Glutamatergic neuron (in vitro differentiated cells): ENCODE measurements around the gene CELF2. TPM values are rescaled to one million over a fixed set of nuclear protein-coding genes. Genes with fewer than 3 reads are reported as not detected.

Experiments used
- DNase-seq: peaks from one replicate; pipeline ENCODE4 v3.0.0; 2022
- H3K27ac Mint-ChIP-seq: one replicate; pipeline ENCODE4 v1.8.0; 2020; ENCODE audit warnings: mild to moderate bottlenecking, mixed read lengths, inconsistent platforms; ENCODE audit not compliant: unreplicated experiment
- H3K27me3 Mint-ChIP-seq: one replicate; pipeline ENCODE4 v1.8.0; 2020; ENCODE audit warnings: mild to moderate bottlenecking, moderate library complexity, mixed read lengths, inconsistent platforms; ENCODE audit not compliant: unreplicated experiment
- H3K36me3 Mint-ChIP-seq: one replicate; pipeline ENCODE4 v1.8.0; 2020; ENCODE audit warnings: mild to moderate bottlenecking, mixed read lengths, inconsistent platforms; ENCODE audit not compliant: unreplicated experiment
- H3K4me1 Mint-ChIP-seq: one replicate; pipeline ENCODE4 v1.8.0; 2020; ENCODE audit warnings: mild to moderate bottlenecking, low read depth, mixed read lengths, inconsistent platforms; ENCODE audit not compliant: unreplicated experiment
- H3K4me3 Mint-ChIP-seq: one replicate; pipeline ENCODE4 v1.8.0; 2020; ENCODE audit warnings: mild to moderate bottlenecking, mixed read lengths, inconsistent platforms; ENCODE audit not compliant: unreplicated experiment
- H3K9me3 Mint-ChIP-seq: one replicate; pipeline ENCODE4 v1.8.0; 2020; ENCODE audit warnings: mild to moderate bottlenecking, moderate library complexity, mixed read lengths, inconsistent platforms; ENCODE audit not compliant: unreplicated experiment
- total RNA-seq: library from RNA; stranded (reverse); fragmentation: NEBNext Ultra II Directional; extraction: Animal tissue kit (Norgen Biotek cat#: 25700); gene quantifications from one replicate; pipeline ENCODE4 v1.2.1, GENCODE V29; 2021; ENCODE audit not compliant: unreplicated experiment
- TF ChIP-seq, protein P1 (sequence below): fragments of 200-600 bp; sonication (generic); IDR thresholded peaks from one replicate; pipeline ENCODE4 v1.5.0; 2021; ENCODE audit not compliant: partially characterized antibody, unreplicated experiment

The CELF2 gene
- total RNA-seq, 1 donor from 2014 or later, result 47.4 TPM

DNA sequence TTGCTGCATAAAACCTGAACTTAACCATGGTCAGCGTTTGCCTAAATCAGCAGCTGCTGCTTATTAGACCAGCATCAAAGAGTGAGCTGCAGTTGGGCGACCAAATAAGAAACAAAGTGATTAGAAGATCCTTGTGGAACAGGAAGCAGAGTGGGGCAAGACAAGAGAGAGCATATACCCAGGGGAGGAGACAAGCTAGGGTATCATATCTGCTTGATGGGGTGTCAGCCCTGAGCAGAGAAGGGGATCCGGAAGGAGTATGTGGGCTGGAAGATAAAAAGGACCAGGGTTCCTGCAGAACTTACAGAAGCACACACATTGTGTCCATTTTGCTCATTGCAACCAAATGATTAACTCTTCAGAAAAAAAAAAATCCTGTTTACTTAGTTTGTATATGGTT is 213.6 kb downstream of the CELF2 start:
- no peak overlapping the region for H3K4me3 Mint-ChIP-seq
- H3K9me3 Mint-ChIP-seq, result peaks cover 2% of the 10 kb centered on the region
- no peaks in the 10 kb centered on the region for H3K27me3 Mint-ChIP-seq
- TF ChIP-seq, protein P1, sequence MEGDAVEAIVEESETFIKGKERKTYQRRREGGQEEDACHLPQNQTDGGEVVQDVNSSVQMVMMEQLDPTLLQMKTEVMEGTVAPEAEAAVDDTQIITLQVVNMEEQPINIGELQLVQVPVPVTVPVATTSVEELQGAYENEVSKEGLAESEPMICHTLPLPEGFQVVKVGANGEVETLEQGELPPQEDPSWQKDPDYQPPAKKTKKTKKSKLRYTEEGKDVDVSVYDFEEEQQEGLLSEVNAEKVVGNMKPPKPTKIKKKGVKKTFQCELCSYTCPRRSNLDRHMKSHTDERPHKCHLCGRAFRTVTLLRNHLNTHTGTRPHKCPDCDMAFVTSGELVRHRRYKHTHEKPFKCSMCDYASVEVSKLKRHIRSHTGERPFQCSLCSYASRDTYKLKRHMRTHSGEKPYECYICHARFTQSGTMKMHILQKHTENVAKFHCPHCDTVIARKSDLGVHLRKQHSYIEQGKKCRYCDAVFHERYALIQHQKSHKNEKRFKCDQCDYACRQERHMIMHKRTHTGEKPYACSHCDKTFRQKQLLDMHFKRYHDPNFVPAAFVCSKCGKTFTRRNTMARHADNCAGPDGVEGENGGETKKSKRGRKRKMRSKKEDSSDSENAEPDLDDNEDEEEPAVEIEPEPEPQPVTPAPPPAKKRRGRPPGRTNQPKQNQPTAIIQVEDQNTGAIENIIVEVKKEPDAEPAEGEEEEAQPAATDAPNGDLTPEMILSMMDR, result no peak
- H3K27ac Mint-ChIP-seq, result no peak overlapping the region
- peaks cover 5% of the 10 kb centered on the region for H3K36me3 Mint-ChIP-seq
- DNase-seq, result no peak
- peaks cover 9% of the 10 kb centered on the region for H3K4me1 Mint-ChIP-seq

GRCh38 chr10:11232222-11232961 is 214.7 kb downstream of the CELF2 start:
- Mint-ChIP-seq H3K27me3 (no peaks in the 10 kb centered on the region), H3K27ac (no peak overlapping the region), H3K36me3 (peaks cover 5% of the 10 kb centered on the region), H3K4me3 (no peak overlapping the region), H3K9me3 (peaks cover 2% of the 10 kb centered on the region), H3K4me1 (peaks cover 7% of the 10 kb centered on the region)
- TF ChIP-seq, protein P1, result no peak
- no peak for DNase-seq

DNA sequence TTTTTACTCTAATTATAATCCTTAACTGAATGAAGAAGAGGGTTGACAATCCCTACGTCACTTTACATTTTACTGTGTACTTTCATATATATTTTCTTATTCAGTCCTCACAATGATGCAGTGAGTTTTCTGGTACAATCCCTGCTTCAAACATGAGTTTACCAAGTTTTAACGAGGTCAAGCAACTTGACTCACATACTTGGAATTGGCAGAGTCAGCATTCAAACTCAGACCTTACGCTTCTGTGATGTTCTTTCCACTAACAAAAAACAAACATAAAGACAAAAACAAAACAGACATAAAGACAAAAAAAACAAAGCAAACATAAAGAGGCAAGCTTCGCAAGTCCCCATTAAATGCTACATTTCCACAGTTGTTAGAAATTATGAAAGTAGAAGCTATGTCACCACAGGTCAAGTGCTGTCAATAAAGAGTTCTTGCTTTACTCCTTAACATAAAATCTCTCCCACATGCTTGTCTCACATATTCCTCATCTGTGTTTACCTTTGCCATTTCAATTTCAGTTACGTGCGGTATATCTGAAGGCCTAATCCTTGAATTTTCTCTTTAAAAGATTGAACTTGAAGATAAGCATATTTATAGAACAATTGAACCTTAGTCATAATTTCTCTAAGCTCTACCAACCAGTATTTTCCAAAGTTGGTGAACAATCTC is 217.3 kb downstream of the CELF2 start:
- H3K36me3 Mint-ChIP-seq, result peaks cover 5% of the 10 kb centered on the region
- H3K4me1 Mint-ChIP-seq, result peaks cover 10% of the 10 kb centered on the region
- no peak overlapping the region for H3K4me3 Mint-ChIP-seq
- H3K9me3 Mint-ChIP-seq, result peaks cover 2% of the 10 kb centered on the region
- TF ChIP-seq, protein P1, result no peak
- H3K27ac Mint-ChIP-seq, result no peak overlapping the region
- H3K27me3 Mint-ChIP-seq, result no peaks in the 10 kb centered on the region
- no peak for DNase-seq

GRCh38 chr10:11235771-11236170 is 218.1 kb downstream of the CELF2 start:
- TF ChIP-seq, protein P1, result no peak
- Mint-ChIP-seq H3K4me3 (no peak overlapping the region), H3K4me1 (peaks cover 10% of the 10 kb centered on the region), H3K27ac (no peak overlapping the region), H3K27me3 (no peaks in the 10 kb centered on the region), H3K9me3 (peaks cover 2% of the 10 kb centered on the region), H3K36me3 (peaks cover 5% of the 10 kb centered on the region)
- no peak for DNase-seq

GRCh38 chr10:11236234-11236633 is 218.6 kb downstream of the CELF2 start:
- DNase-seq, result no peak
- Mint-ChIP-seq H3K27ac (no peak overlapping the region), H3K4me3 (no peak overlapping the region), H3K36me3 (peaks cover 5% of the 10 kb centered on the region), H3K27me3 (no peaks in the 10 kb centered on the region), H3K9me3 (peaks cover 2% of the 10 kb centered on the region), H3K4me1 (peaks cover 6% of the 10 kb centered on the region)
- TF ChIP-seq, protein P1, result no peak
